GM12878 (cell line): Measurements from ENCODE around the gene COTL1. TPM values are rescaled to one million over a fixed set of nuclear protein-coding genes. Genes with fewer than 3 reads are reported as not detected.

Experiments used
- CBX5 ChIP-seq: sonication (generic); IDR thresholded peaks from 2 replicates; pipeline ENCODE4 v1.6.1; 2016; ENCODE audit warnings: low read depth, moderate library complexity, mild to moderate bottlenecking, inconsistent platforms
- CHD1 ChIP-seq: IDR thresholded peaks from 2 replicates; pipeline ENCODE4 v1.6.1; 2012; ENCODE audit warnings: low read depth, low read length, improper control_type of control experiment
- CHD2 ChIP-seq: IDR thresholded peaks from 2 replicates; pipeline ENCODE4 v1.6.1; 2011; ENCODE audit warnings: low read depth, low read length, improper control_type of control experiment, borderline replicate concordance
- DPF2 ChIP-seq: fragments of 450-650 bp; IDR thresholded peaks from 2 replicates; pipeline ENCODE4 v1.6.1; 2017; ENCODE audit warnings: mild to moderate bottlenecking
- EGR1 ChIP-seq, 2 experiments: IDR thresholded peaks; 1 replicate in 1 of 2; 2 replicates in 1 of 2; pipeline ENCODE4 v1.6.1; 2011 to 2012; ENCODE audit warnings: low read depth in 2 of 2, low read length in 2 of 2, borderline replicate concordance in 1 of 2, mild to moderate bottlenecking in 1 of 2, moderate library complexity in 1 of 2
- ESRRA ChIP-seq: IDR thresholded peaks from 2 replicates; pipeline ENCODE4 v1.6.1; 2012; ENCODE audit warnings: mild to moderate bottlenecking, low read length, improper control_type of control experiment
- GABPA ChIP-seq: IDR thresholded peaks from 2 replicates; pipeline ENCODE4 v1.6.1; 2014; ENCODE audit warnings: antibody characterized with exemption, low read depth, mild to moderate bottlenecking, inconsistent platforms
- HCFC1 ChIP-seq: fragments of 150-350 bp; IDR thresholded peaks from 2 replicates; pipeline ENCODE4 v1.6.1; 2014; ENCODE audit warnings: low read length
- IKZF1 ChIP-seq: fragments of 450-650 bp; conservative IDR thresholded peaks from 2 replicates; pipeline ENCODE4 v1.6.1; 2017; ENCODE audit warnings: antibody characterized with exemption, mild to moderate bottlenecking
- KLF5 ChIP-seq: fragments of 450-650 bp; IDR thresholded peaks from 2 replicates; pipeline ENCODE4 v1.6.1; 2014; ENCODE audit warnings: mild to moderate bottlenecking; ENCODE audit not compliant: partially characterized antibody
- LARP7 ChIP-seq: fragments of 450-650 bp; IDR thresholded peaks from 2 replicates; pipeline ENCODE4 v1.6.1; 2017; ENCODE audit warnings: mild to moderate bottlenecking
- MYC ChIP-seq: IDR thresholded peaks from 2 replicates; pipeline ENCODE4 v1.6.1; 2011; ENCODE audit warnings: mild to moderate bottlenecking, low read length, moderate library complexity, inconsistent platforms; ENCODE audit not compliant: insufficient read depth, insufficient replicate concordance, insufficient read length, severe bottlenecking
- NR2C2 ChIP-seq: IDR thresholded peaks from 2 replicates; pipeline ENCODE4 v1.6.1; 2011; ENCODE audit warnings: borderline replicate concordance, low read depth; ENCODE audit not compliant: control insufficient read depth, insufficient read length
- SMAD1 ChIP-seq: fragments of 450-650 bp; IDR thresholded peaks from 2 replicates; pipeline ENCODE4 v1.6.1; 2018; ENCODE audit warnings: mild to moderate bottlenecking, low read depth; ENCODE audit not compliant: partially characterized antibody
- SPI1 ChIP-seq: IDR thresholded peaks from 2 replicates; pipeline ENCODE4 v1.6.1; 2011; ENCODE audit warnings: low read depth, mild to moderate bottlenecking, low read length, moderate library complexity, borderline replicate concordance; ENCODE audit not compliant: insufficient read depth
- STAT3 ChIP-seq: IDR thresholded peaks from 2 replicates; pipeline ENCODE4 v1.6.1; 2011; ENCODE audit warnings: low read depth, low read length, improper control_type of control experiment
- TCF3 ChIP-seq: IDR thresholded peaks from 2 replicates; pipeline ENCODE4 v1.6.1; 2012; ENCODE audit warnings: low read depth, mild to moderate bottlenecking, low read length, borderline replicate concordance; ENCODE audit not compliant: insufficient read depth
- TCF7 ChIP-seq: IDR thresholded peaks from 2 replicates; pipeline ENCODE4 v1.6.1; 2014; ENCODE audit warnings: antibody characterized with exemption, borderline replicate concordance
- YY1 ChIP-seq: IDR thresholded peaks from 2 replicates; pipeline ENCODE4 v1.6.1; 2011; ENCODE audit warnings: low read depth, mild to moderate bottlenecking, low read length
- ZNF217 ChIP-seq: fragments of 450-650 bp; IDR thresholded peaks from 2 replicates; pipeline ENCODE4 v1.6.1; 2017; ENCODE audit warnings: antibody characterized with exemption, mild to moderate bottlenecking
- ZNF622 ChIP-seq: fragments of 450-650 bp; IDR thresholded peaks from 2 replicates; pipeline ENCODE4 v1.6.1; 2017; ENCODE audit warnings: mild to moderate bottlenecking, inconsistent platforms
- polyA plus RNA-seq, 11 experiments: library from polyadenylated mRNA; depleted of rRNA in 4 of 11; unstranded in 6 of 11; stranded (reverse) in 5 of 11; fragments of >200 nt; fragmentation: Nextera tagmentation in 4 of 11; fragmentation: Illumina TruSeq in 1 of 11; extraction: Ambion mirVana in 4 of 11; extraction: Trizol in 1 of 11; gene quantifications; 1 replicate in 1 of 11; 2 replicates in 10 of 11; pipeline versions ENCODE4 v1.2.1 to v1.2.3, GENCODE V29; 2011 to 2016; ENCODE audit warnings: inconsistent platforms in 2 of 11, missing spikeins in 2 of 11, low read depth in 1 of 11
- total RNA-seq, 4 experiments: library from RNA; depleted of rRNA in 3 of 4; stranded (reverse); fragments of >200 nt in 3 of 4; fragmentation: Illumina TruSeq in 1 of 4; extraction: Trizol in 1 of 4; gene quantifications; 2 replicates each; pipeline versions ENCODE4 v1.2.1 to v1.2.3, GENCODE V29; 2013 to 2021
- TF ChIP-seq, protein P1 (sequence below): fragments of 450-650 bp; IDR thresholded peaks from 2 replicates; pipeline ENCODE4 v1.6.1; 2017; ENCODE audit warnings: borderline replicate concordance
- TF ChIP-seq, protein P2 (sequence below): fragments of 450-650 bp; IDR thresholded peaks from 2 replicates; pipeline ENCODE4 v1.6.1; 2017; ENCODE audit warnings: mild to moderate bottlenecking, moderate library complexity
- TF ChIP-seq, protein P3 (sequence below): IDR thresholded peaks from 2 replicates; pipeline ENCODE4 v1.6.1; 2012; ENCODE audit warnings: low read depth, low read length, improper control_type of control experiment

Gene COTL1
- total and polyA plus RNA-seq, 10 of the 15 experiments (the other 5 are each of a cell fraction or from before 2014, with no cell fraction given), result 140 to 894 (median 330) TPM

DNA sequence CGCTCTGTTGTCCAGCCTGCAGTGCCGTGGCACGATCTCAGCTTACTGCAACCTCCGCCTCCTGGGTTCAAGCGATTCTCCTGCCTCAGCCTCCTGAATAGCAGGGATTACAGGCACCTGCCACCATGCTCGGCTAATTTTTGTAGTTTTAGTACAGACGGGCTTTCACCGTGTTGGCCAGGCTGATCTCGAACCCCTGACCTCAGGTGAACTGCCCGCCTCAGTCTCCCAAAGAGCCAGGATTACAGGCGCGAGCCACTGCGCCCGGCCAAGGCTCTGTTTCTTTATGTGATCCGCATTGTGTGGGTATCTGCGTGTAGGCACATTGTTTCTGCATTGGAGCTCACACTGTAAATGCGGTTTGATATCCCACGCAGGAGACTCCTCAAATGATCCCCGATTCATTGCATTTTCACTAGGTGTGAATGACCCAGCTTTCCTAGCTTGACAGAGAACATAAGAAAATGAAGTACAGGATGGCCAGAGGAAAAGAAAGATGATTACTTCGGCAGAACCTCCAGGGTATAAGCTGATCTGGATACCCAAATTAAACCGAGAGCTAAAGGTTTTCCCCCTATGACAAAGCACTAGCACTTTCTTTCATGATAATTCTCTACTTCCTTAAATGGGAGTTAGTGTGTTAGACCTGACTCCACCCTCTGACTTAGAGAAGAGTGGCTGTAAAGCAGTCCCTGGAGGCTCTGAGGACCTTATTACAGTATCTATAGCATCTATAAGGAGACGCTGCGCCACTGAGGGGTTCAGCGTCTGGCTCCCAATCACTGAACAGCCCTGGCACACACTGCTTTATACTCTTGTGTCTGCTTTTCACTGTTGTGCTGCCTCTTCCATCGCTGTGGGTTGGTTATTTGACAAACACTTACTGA lies 17.3 kb downstream of the COTL1 start (continued):
- TF ChIP-seq SMAD1, result peak; percentile 76
- TF ChIP-seq KLF5, result no peak
- TF ChIP-seq TCF7, result no peak
- no peak for TF ChIP-seq ZNF217
- TF ChIP-seq, protein P1, sequence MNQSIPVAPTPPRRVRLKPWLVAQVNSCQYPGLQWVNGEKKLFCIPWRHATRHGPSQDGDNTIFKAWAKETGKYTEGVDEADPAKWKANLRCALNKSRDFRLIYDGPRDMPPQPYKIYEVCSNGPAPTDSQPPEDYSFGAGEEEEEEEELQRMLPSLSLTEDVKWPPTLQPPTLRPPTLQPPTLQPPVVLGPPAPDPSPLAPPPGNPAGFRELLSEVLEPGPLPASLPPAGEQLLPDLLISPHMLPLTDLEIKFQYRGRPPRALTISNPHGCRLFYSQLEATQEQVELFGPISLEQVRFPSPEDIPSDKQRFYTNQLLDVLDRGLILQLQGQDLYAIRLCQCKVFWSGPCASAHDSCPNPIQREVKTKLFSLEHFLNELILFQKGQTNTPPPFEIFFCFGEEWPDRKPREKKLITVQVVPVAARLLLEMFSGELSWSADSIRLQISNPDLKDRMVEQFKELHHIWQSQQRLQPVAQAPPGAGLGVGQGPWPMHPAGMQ, result no peak
- 0 out of 2 replicates have a peak, but pooled peaks have one; percentile 28 for TF ChIP-seq LARP7
- TF ChIP-seq NR2C2, result no peak
- TF ChIP-seq SPI1, result peak; percentile 28; the same call in 1 of the 2 replicates
- no peak for TF ChIP-seq GABPA
- no peak for TF ChIP-seq TCF3
- TF ChIP-seq HCFC1, result no peak
- TF ChIP-seq MYC, result no peak
- TF ChIP-seq EGR1 (IDR thresholded peaks at IDR 0.05; ENCODE audit: borderline replicate concordance in 1 of 2, low read depth in 2 of 2, low read length in 2 of 2), result no peak
- no peak; the same call in 1 of the 2 replicates for TF ChIP-seq IKZF1
- TF ChIP-seq STAT3, result no peak
- no peak for TF ChIP-seq ZNF622
- TF ChIP-seq CHD1, result no peak
- no peak for TF ChIP-seq ESRRA
- TF ChIP-seq, protein P2, sequence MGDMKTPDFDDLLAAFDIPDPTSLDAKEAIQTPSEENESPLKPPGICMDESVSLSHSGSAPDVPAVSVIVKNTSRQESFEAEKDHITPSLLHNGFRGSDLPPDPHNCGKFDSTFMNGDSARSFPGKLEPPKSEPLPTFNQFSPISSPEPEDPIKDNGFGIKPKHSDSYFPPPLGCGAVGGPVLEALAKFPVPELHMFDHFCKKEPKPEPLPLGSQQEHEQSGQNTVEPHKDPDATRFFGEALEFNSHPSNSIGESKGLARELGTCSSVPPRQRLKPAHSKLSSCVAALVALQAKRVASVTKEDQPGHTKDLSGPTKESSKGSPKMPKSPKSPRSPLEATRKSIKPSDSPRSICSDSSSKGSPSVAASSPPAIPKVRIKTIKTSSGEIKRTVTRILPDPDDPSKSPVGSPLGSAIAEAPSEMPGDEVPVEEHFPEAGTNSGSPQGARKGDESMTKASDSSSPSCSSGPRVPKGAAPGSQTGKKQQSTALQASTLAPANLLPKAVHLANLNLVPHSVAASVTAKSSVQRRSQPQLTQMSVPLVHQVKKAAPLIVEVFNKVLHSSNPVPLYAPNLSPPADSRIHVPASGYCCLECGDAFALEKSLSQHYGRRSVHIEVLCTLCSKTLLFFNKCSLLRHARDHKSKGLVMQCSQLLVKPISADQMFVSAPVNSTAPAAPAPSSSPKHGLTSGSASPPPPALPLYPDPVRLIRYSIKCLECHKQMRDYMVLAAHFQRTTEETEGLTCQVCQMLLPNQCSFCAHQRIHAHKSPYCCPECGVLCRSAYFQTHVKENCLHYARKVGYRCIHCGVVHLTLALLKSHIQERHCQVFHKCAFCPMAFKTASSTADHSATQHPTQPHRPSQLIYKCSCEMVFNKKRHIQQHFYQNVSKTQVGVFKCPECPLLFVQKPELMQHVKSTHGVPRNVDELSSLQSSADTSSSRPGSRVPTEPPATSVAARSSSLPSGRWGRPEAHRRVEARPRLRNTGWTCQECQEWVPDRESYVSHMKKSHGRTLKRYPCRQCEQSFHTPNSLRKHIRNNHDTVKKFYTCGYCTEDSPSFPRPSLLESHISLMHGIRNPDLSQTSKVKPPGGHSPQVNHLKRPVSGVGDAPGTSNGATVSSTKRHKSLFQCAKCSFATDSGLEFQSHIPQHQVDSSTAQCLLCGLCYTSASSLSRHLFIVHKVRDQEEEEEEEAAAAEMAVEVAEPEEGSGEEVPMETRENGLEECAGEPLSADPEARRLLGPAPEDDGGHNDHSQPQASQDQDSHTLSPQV, result no peak
- TF ChIP-seq CBX5, result no peak
- TF ChIP-seq, protein P3, sequence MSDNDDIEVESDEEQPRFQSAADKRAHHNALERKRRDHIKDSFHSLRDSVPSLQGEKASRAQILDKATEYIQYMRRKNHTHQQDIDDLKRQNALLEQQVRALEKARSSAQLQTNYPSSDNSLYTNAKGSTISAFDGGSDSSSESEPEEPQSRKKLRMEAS, result no peak
- no peak for TF ChIP-seq DPF2
- TF ChIP-seq CHD2, result no peak
- TF ChIP-seq YY1, result no peak; the same call in 1 of the 2 replicates
